NOMO-1 (cell line): ENCODE results near the gene CD24.
"Not testable (repeated sequence)": the region's sequence is repeated elsewhere in the genome, so short reads cannot be mapped to it uniquely, and the experiment has no call there.

Experiments
- DNase-seq, 2 experiments: peaks; one replicate each; lab custom pipeline; 2025; ENCODE audit not compliant: unreplicated experiment in 2 of 2; lab: John Stamatoyannopoulos, UW

The CD24 gene, protein sequence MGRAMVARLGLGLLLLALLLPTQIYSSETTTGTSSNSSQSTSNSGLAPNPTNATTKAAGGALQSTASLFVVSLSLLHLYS

DNA sequence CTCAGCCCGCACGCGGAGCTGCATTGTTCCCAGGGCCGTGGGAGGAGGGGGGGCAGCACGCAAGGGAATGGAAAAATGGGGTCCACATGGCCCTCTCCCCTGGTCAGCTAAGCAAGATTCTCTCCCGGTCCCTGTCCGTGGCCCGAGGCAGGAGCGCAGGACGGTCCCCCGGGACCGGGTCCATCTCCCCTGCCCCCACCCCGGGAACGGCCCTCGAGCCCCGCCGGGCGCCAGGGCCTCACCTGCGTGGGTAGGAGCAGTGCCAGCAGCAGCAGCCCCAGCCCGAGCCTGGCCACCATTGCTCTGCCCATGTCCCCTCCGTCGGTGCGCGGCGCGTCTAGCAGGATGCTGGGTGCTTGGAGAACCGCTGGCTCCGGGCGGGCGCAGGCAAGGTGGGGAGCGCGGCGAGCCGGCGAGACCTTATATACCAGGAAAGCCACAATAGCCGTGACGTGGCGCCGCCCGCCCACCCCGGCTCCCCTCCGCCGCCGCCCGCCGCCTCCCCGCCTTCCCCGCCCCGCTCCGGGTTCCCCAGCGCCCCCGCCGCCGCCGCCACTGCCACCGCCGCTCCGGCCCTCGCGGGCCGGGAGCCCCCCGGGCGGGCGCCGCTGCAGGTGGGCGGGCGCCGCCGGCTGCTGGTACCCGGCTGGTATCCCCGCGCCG lies at the start of gene CD24:
Gene CD24 (minus strand): TSS at position 394 of the 663 bp plus-strand sequence. CDS start 83 bp downstream, at position 311.
- DNase-seq, result no peak

DNA sequence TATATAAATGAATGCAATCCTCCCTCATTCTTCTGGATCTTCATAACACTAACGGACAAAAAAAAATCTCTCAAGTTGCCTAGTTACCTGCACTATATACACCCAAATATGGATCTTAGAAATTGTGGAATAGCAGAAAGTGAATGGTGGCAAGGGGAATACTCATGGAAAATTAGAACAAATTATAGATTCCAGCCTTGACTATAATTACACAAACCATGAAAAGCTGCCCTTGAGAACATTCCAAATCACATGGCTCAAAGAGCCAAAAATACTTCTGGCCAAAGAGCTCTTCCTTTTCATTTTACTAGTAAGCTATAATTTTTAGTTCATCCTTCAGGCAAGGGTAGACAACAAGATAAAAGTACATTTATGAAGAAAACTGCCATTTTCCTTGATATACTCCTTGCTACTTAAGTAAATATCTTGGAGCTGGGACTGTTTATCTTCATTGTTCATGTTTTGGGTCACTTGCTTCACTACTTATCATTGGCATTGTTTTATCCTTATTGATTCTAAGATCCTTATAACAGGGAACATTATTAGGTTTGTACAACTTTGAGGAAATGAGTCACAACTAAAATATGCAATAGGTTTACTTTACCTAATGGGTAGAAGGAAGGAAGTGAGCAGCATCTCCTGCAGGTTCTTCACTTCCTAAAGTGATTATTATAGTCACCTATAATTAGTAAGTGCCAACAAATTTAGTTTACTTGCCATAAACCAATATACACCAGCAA lies 47.1 kb upstream of the CD24 start:
- peak in 1 of 2 experiments; percentile 14 for DNase-seq

DNA sequence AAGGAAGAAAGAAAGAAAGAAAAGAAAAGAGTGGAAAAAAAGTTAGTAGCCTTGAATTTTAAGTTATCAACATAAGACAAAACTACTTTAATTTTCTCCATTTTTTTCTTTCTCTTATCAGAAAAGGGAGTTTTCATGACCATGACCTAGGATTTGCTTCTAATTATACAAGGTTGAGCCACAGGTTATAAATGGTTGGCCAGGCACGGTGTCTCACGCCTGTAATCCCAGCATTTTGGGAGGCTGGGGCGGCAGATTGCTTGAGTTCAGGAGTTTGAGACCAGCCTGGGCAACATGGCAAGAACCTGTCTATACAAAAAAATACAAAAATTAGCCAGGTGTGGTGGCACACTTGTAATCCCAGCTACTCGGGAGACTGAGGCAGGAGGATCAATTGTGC lies 45.7 kb upstream of the CD24 start:
- DNase-seq, result no peak

DNA sequence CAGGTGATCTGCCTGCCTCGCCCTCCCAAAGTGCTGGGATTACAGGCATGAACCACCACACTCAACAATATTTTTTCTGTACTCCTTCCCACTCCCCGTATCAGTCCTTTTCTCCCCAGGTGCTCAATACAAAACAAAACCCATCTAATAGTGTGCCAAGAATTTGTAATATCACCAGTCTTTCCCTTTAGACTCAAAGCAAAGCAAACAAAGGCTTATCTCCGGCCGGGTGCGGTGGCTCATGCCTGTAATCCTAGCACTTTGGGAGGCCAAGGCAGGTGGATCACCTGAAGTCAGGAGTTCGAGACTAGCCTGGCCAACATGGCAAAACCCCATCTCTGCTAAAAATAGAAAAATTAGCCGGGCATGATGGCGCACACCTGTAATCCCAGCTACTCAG lies 45.1 kb upstream of the CD24 start:
- DNase-seq, result not testable (repeated sequence)

DNA sequence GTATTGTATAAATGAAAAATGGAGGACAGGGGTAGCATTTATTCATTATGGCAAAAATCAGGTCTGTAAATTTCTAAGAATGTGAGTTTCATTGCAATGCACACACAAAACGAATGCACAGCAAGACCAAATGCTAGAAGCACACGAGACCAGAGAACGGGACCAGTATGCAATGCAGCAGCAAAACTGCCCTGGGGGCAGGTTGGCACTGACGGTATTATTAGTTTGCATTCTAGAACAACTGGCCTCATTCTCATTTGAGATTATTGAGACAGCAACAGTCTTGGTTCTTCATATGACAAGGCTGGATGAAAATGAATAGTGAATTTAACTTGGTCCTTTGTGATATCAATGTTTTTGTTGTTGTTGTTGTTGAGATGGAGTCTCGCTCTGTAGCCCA lies 44.5 kb upstream of the CD24 start:
- DNase-seq, result no peak

DNA sequence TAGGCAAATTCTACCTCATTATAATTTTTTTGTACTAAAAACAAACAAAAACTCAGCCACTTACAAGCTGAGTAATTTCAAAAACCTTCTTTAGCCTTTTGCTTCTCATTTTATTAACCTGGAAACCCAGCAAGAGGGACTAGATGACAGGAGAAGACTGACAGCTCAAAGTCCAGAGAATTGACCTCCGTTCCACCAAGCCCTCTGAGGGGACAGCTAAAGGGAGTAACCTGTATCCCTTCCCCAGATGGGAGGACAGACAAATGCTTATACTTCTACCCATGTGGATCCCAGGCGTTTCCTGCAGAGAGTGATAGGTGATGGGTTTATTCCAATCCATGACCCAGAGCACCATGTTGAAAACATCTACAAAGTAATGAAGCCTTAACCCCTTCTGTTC lies 35.0 kb upstream of the CD24 start:
- no peak for DNase-seq

DNA sequence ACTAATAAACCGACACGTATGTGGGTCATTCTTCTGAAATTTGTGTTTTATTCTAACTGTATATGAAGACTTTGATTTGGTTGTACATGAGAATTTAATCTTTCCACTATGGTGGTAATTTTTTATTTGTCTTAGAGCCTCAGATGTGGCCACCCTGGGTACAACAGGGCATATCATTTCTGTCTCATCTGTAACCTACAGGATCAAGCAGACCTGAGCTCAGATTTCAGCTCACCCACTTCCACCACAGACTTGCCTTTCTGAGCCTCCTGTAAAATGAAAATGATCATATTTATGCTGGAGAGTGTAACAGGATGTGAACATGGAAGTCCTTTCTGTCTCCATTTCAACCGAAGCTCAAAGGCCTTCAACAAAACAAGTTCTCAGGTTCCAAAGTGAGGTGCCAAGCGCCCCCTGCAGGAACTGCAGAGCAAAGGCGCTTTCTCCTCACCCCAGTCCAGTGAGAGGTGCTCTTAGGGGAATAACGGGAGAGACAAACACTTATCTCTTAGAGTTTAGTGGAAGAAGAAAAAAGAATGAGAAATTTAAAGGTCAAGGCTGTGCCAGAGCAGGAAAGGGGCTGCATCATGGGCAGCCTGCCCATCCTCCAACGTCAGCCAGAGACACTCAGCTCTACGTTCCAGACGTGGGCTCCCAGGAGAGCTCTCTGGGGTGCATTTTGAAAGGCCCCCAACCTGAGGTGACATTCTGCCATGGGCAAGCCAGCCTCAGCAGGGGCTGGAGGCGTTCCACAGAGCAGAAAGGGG lies 23.0 kb upstream of the CD24 start:
- DNase-seq, result peak; percentile 23 to 45

DNA sequence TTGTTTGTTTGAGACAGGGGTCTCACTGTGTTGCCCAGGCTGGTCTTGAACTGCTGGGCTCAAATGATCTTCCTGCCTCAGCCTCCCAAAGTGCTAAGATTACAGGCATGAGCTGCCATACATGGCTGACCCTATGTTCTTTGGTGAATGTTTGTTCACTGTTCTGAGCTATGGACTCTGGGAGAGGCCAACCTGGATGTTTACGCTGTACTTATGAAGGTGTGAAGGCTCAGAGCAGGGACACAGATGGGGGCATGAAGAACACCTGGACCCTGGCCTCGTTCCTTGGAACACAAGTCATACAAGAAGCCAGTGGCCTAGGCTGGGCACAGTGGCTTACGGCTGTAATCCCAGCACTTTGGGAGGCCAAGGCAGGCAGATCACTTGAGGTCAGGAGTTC lies 21.1 kb upstream of the CD24 start:
- DNase-seq, result no peak

DNA sequence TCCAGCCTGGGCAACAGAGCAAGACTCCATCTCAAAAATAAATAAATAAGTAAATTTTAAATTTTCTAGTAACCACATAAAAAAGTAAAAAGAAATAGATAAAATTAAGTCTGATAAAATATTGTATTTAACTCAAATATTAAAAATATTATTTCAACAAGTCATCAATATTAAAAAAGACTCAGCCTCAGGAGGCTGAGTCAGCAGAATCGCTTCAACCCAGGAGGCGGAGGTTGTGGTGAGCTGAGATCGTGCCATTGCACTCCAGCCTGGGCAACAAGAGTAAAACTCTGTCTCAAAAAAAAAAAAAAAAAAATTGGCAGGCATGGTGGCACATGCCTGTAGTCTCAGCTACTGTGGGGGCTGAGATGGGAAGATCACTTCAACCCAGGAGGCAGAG lies 15.2 kb upstream of the CD24 start:
- not testable (repeated sequence) for DNase-seq

DNA sequence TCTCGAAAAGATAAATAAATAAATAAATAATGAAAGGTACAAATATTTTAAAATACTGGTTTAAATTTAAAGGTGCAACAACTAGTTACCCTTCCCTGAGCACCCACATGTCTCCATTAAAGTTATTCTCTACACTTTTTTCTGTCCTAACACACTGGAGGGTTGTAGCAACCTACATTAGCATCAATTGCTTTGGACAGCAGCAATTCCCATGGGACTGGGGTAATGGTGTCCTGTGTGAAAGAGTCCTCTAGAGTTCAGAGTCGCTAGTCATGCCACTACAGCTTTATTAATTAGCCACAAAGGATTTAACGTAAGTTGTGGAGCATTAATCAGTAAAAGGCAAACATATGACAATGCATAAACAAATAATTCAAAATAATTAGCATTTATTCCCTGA lies 14.1 kb upstream of the CD24 start:
- DNase-seq, result no peak

DNA sequence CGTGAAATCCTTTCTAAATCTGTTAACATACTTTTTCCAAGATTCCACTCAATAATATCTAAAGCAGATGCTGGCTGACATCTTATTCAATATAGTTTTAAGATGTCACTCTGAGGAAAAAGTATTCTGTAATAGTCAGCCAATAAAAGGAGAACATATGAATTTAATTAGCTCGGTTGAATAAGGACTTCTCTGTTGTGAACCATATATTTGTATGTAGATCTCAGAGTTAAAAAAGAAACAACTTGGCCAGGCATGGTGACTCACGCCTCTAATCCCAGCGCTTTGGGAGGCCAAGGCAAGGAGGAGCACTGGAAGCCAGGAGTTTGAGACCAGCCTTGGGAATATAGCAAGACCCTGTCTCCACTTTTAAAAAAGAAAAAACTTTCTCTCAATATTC lies 7.4 kb upstream of the CD24 start:
- DNase-seq, result no peak

DNA sequence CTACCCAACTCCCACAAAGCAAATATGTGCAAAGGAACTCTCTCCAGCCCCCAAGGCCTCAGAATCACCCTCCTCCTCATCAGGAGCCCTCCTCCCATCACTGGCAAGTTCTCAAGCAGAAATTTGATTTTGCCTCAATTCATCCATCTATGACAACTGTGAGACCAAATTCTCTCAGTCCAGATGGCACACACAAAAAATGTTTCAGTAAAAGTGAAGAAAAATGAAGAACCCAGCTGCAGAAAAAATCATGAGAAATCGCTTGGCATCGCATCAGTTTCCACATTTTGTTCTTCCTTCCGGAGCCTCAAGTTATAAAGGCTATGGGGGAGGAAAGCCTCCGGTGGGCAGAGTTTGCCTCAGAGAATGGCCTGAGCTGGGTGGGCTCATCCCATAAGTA lies 6.4 kb upstream of the CD24 start:
- DNase-seq, result no peak

DNA sequence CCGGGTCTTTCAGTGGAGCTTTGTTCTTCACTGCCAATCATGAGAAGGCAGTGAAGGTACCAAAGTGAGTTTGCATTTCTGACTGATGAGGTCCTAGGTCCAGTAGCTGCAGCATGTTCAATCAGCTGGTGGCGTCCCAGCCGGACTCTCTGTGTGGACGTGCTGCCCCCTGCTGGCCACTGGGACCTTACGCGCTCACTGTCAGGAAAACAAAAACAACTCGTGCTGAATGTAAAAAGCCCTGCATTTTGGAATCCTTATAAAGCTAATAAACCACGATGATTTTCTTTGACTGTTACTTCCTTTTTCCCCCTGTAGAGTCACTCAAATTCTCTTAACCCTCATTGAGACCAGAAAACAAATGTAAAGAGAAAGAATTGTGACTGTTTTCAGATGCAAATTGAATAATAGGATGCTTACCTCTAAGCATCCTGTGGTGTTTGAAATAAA lies 4.9 kb upstream of the CD24 start:
- peak; percentile 10 to 66 for DNase-seq

DNA sequence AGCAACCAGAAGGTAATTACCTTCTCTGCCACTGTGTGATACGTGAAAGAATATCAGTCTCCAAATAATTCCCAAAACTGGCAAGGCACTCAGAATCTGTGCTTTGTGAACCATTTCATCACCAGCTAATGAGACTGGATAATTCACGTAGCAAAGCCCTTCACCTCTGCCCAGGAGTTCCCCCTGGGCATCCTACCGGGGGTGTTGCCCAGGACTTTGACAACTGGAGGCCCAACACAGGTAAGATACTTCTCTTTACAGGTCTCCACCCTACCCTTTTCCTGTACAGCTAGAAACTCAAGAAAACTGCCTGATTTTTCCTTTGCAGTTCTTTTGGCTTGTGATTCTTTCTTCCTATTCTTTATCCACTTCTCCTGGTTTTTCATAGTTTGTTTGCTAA lies 2.7 kb upstream of the CD24 start:
- no peak for DNase-seq

DNA sequence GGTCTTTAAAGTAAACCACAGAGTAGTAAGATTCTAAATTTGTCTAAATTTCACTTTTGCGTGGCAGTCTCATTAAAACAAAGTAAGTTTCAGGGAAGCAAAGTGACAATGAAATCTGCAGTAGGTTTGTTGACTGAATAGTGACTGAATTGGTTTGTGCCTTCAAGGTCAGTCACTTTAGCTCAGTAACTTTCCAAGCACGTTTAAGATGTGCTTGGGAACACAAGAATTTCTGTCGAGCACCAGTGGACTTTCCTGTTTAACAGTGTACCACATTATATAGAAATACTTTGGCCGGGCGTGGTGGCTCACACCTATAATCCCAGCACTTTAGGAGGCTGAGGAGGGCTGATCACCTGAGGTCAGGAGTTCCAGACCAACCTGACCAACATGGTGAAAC lies 1.7 kb upstream of the CD24 start:
- DNase-seq, result no peak

DNA sequence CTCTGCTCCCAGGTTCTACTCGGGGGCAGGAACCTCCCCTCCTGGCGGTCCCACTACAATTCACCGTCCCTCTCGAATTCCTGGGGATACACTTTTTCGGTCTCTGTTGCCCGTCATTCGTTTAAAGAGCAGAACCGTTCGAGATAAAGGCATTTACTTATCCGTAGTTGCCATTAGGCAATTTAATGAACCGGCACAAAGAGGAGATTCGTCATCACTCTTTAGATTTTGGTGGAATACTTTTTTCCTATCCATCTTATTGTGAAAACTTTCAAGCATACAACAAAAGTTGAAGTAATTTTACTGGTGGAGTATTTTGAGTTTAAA lies 1.2 kb upstream of the CD24 start:
- DNase-seq, result no peak

DNA sequence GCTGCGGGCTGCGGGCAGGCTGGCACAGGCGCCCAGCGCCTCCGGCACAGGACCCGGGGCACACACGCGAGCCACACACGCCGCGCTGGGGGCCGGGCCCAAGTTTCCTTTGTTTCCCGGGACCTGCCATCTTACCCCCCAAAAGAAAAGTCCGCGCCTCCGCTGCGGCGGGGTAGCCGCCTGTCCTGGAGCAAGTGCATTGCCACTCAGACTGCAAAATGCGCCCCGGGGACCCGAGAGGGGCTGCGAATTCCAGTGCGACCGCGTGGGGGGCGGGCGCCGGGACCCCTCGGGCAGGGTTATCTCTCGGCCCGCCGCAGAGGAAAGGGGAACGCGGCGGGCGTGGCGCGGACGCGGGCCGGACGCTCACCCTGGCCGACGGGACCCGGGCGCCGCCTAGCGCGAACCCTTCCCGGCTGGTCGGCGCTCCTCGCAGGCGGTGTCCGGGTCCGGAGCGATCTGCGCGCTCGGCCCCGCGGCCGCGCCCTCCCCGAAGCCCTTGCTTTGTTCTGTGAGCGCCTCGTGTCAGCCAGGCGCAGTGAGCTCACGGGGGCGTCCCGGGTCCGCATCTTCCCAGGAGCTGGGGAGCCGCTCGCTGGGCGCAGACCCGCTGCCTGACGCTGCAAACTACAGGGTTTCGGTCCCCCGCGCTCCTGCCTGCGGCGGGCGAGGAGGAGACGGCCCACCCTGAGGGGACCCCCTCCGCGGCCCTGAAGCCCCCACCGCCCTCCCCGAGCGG lies 639 bp upstream of the CD24 start:
- DNase-seq, result peak in 1 of 2 experiments; percentile 5

DNA sequence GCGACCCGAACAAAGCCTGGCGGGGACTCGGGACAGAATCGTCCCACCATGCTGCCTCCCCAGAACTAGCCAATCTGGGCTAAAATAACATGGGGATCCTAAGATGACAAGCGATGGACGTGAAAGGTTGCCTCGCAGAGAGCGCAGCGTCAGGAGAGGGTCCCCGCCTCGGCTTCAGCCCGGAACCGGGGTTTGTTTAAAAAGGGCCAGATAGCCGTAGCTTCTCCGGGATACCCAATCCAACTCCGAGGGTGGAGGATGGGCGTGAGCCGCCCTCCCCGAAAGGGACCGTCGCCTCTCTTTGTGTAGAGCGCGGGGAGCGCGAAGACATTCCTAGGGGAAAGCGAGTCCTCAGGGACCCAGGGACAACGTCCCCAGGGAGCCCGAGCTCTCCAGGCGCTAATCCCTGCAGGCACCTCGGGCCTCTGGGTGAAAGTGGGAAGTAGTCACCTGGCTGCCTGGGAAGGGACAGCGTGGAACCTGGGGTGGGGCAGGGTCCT lies 643 bp downstream of the CD24 start:
- DNase-seq, result no peak

DNA sequence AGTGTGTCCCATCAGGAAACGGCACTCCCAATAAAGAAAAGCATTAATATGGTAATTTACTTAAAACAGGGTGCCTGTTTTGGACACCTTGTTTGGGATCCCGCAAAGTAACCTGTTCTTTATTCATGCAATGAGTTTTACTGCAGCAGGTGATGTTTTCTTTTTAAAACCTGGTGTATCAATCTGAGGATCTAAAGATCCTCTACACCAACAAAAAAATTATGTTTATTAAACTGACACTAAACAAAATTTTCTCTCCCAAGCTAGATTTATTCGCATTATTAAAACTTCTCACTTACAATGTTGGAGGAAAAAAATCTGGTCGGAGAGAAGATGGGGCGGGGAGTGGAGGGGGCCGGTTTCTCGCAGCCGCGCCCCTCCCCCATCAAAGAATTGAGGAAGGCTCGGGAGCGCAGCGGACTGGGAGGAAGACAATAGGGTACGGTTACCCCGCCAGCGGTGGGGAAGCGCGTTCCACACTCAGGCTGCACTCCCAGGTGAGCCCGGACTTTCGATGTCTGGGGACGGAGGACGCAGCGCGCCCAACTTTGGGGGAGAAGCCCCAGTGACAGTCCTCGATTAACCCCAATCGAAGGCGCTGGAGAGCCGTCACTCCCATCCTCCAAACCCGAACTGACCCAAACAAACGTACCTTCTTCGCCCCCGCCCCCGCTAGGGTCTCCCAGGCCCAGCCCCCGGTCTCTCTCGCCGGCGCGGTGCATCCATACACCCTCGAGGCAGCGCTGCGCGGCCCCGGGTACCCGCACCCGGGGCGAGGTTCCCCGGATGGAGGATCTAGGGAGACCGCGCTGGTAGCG lies 1.3 kb downstream of the CD24 start:
- DNase-seq, result no peak

DNA sequence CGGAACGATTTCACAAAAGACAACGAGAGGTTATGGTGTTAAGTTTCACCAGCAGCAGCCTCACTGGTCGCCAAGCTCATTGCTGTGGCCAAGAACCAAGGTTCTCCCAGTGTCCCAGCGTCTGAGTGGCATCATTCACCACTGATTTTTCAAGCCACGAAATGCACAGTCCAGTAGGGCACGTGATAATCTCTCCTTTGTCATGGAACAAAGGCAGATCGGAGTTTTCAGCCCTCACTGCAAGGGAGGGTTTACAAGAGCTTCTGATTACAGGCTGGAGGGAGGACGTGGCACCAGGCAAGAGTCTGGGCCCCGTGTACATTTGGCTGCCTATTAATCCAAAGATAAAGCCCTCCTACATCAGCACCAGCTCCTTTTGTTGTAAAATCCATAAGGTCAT lies 2.0 kb downstream of the CD24 start:
- DNase-seq, result no peak
